HL-60 (cell line): Measurements from ENCODE around the gene WFDC5.
"Not testable (repeated sequence)": the region's sequence is repeated elsewhere in the genome, so short reads cannot be mapped to it uniquely, and the experiment has no call there.

Experiments used
- DNase-seq, 2 experiments: peaks; one replicate each; pipeline ENCODE4 v3.0.0-alpha.2; 2010 to 2020; ENCODE audit warnings: low read depth in 1 of 2, low spot score in 1 of 2
- H3K27ac ChIP-seq: fragments of 250-450 bp; sonication (Bioruptor Pico); replicated peaks from 2 replicates; pipeline ENCODE4 v1.5.1; 2020; ENCODE audit warnings: mild to moderate bottlenecking, moderate library complexity
- H3K27me3 ChIP-seq: fragments of 250-450 bp; sonication (Bioruptor Pico); 2 replicates; pipeline ENCODE4 v1.5.1; 2021; ENCODE audit warnings: mild to moderate bottlenecking, moderate library complexity; ENCODE audit not compliant: insufficient read depth, poor library complexity, severe bottlenecking
- H3K4me3 ChIP-seq: replicated peaks from 2 replicates; pipeline ENCODE4 v1.5.1; 2011; ENCODE audit warnings: mild to moderate bottlenecking, control low read depth, low read length; ENCODE audit not compliant: insufficient read depth
- CTCF ChIP-seq: IDR thresholded peaks from one replicate; pipeline ENCODE4 v1.5.1; 2011; ENCODE audit warnings: low read length, control low read depth, inconsistent platforms; ENCODE audit not compliant: insufficient read depth
- GABPA ChIP-seq: IDR thresholded peaks from 2 replicates; pipeline ENCODE4 v1.6.1; 2012; ENCODE audit warnings: low read depth
- POLR2AphosphoS5 ChIP-seq: IDR thresholded peaks from 2 replicates; pipeline ENCODE4 v1.6.1; 2012; ENCODE audit warnings: low read depth
- REST ChIP-seq: IDR thresholded peaks from 2 replicates; pipeline ENCODE4 v1.6.1; 2012; ENCODE audit warnings: low read depth; ENCODE audit not compliant: insufficient replicate concordance
- SPI1 ChIP-seq: IDR thresholded peaks from 2 replicates; pipeline ENCODE4 v1.6.1; 2012; ENCODE audit warnings: low read depth, mild to moderate bottlenecking, borderline replicate concordance

The WFDC5 gene

GRCh38 chr20:45067087-45067486 lies 47.9 kb downstream of the WFDC5 start:
- Histone ChIP-seq H3K27ac (no peak overlapping the region), H3K27me3 (no peaks in the 10 kb centered on the region), H3K4me3 (no peak overlapping the region)
- TF ChIP-seq REST (no peak), GABPA (no peak), POLR2AphosphoS5 (no peak), CTCF (no peak), SPI1 (no peak)
- DNase-seq: no peak

- H3K4me3 ChIP-seq: no peak overlapping the region
- TF ChIP-seq GABPA (no peak), REST (no peak), POLR2AphosphoS5 (no peak), SPI1 (no peak), CTCF (no peak)
- no peaks in the 10 kb centered on the region for H3K27me3 ChIP-seq
- no peak for DNase-seq
- no peak overlapping the region for H3K27ac ChIP-seq
Measured at GRCh38 chr20:45066372-45066771, 48.6 kb downstream of the WFDC5 start.

- no peak for DNase-seq
- H3K27ac ChIP-seq: no peak overlapping the region
- TF ChIP-seq SPI1: no peak
- TF ChIP-seq CTCF: no peak
- TF ChIP-seq REST: no peak
- no peak for TF ChIP-seq POLR2AphosphoS5
- no peak for TF ChIP-seq GABPA
- H3K4me3 ChIP-seq: no peak overlapping the region
- H3K27me3 ChIP-seq: no peaks in the 10 kb centered on the region
Measured at GRCh38 chr20:45064812-45065211, 50.2 kb downstream of the WFDC5 start.

- H3K27me3 ChIP-seq, H3K27ac ChIP-seq, DNase-seq, H3K4me3 ChIP-seq: not testable (repeated sequence)
Measured at GRCh38 chr20:45063107-45063506, 51.9 kb downstream of the WFDC5 start.
